Kidney tubule cell (primary cell): ENCODE measurements around the gene MALAT1.
"Not testable (repeated sequence)": the region's sequence is repeated elsewhere in the genome, so short reads cannot be mapped to it uniquely, and the experiment has no call there.

Source experiments
- DNase-seq: peaks from one replicate; pipeline ENCODE4 v3.0.0-alpha.2; 2018; ENCODE audit warnings: low spot score

Gene MALAT1

DNA sequence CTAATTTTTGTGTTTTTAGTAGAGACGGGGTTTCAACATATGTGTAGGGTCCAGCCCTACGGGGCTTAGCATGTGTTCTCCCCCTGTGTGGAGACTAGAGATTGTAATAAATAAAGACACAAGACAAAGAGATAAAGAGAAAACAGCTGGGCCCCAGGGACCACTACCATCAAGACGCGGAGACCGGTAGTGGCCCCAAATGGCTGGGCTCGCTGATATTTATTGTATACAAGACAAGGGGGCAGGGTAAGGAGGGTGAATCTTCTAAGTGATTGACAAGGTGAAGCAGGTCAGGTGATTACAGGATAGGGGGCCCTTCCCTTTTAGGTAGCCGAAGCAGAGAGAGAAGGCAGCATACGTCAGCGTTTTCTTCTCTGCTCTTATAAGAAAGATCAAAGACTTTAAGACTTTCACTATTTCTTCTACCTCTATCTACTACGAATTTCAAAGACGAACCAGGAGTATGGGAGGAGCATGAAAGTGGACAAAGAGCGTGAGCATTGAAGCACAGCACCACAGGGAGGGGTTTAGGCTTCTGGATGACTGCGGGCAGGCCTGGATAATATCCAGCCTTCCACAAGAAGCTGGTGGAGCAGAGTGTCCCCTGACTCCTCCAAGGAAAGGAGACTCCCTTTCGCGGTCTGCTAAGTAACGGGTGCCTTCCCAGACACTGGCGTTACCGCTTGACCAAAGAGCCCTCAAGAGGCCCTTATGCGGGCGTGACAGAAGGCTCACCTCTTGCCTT, 23.1 kb downstream of the MALAT1 start:
- DNase-seq, result peak; percentile 70

GRCh38 chr11:65522718-65523630, 24.1 kb downstream of the MALAT1 start:
- peak; percentile 69 for DNase-seq

DNA sequence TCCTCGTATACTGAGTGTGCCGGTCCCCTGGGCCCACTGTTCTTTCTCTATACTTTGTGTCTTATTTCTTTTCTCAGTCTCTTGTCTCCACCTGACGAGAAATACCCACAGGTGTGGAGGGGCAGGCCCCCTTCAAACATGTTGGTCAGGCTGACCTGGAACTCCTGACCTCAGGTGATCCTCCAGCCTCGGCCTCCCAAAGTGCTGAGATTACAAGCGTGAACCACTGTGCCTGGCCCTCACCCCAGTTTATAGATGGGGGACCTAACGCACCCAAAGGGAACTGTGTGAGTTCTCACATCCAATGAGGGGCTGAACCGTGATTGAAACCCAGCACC, 24.8 kb downstream of the MALAT1 start:
- not testable (repeated sequence) for DNase-seq

DNA sequence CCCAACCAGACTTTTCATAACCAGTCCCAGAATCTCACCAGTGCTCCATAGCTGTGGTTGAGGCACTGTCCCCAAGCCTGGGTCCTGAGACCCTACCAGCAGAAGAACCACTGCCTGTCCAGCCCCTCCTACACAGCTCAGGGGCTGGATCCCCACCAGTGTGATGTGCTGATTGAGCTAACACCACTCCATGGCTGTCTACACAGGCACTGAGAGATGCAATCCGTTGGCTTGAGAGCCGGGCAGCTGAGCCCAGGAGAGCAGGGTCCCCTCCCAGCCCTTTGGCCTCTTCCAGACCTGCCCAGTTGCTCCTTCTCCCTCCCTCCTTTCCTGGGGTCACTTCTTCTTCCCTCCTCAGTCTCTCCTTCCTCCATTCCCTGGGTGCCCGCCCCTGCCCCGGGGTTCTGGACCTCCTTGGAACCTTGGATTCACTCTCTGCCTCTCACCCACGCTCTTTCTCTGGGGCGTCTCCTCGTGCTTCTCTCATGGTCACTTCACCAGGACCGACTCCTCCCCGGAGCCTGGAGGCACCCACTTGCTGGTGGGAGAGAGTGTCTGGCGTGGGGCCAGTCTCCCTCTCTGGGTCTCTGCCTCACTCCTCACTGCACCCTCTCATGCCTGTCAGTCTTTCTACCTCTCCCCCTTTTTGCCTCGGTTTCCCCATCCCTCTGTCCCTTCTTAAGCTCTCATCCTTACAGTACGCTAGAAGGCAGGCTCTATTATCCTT, 25.3 kb downstream of the MALAT1 start:
- DNase-seq, result no peak

- peak; percentile 77 for DNase-seq
Measured at GRCh38 chr11:65524741-65525545, 26.1 kb downstream of the MALAT1 start, which contains the start of gene SCYL1. TSS of gene SCYL1 (plus strand) at chr11:65525083. CDS start at chr11:65525154, 71 bp downstream.

DNA sequence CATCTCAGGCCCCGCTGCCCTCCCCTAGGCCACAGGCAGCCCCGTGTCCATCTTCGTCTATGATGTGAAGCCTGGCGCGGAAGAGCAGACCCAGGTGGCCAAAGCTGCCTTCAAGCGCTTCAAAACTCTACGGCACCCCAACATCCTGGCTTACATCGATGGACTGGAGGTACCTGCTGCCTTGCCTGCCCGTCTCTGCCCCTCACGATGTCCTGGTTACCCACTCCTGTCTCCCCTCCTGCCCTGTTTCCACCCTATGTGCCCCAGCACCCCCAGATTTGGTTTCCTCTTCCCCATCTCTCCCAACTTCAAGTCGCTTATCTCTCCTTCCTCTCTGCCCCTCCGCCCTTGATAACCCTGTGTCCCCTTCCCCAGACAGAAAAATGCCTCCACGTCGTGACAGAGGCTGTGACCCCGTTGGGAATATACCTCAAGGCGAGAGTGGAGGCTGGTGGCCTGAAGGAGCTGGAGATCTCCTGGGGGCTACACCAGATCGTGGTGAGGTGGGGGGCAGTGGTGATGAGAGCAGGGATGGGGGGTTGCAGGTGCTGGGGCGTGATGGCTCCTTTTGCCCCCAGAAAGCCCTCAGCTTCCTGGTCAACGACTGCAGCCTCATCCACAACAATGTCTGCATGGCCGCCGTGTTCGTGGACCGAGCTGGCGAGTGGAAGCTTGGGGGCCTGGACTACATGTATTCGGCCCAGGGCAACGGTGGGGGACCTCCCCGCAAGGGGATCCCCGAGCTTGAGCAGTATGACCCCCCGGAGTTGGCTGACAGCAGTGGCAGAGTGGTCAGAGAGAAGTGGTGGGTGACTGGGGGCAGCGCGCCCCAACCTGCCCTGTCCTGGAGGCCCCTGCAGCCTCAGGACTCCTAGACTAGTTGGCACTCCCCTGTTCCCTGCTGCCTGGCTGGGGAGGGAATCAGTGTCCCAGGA, 27.0 kb downstream of the MALAT1 start:
- no peak for DNase-seq

GRCh38 chr11:65526744-65527143, 27.9 kb downstream of the MALAT1 start:
- no peak for DNase-seq

DNA sequence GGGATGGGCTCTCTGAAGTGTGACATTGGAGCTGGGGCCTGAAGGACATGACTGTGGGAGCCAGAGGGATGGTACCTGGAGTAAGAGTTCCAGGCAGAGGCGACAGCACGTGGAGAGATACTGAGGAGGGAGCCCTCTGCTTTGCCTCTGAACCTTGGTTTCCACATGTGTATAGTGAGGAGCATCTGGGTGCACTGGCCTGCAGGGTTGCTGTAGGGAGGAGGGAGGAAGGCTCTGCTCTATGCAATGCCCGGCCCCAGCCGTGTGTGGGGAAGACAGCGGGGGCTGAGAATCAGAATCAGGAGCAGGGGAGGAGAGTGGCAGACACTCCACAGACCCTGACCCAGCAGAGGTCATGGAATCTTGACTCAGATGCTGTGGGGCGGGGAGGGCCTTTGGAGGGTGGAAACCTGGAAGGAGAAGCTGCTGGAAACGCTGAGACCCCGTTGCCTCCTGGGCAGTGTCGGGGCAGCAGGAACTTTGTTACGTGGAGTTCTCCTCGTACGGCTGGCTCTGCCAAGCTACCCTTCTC, 30.0 kb downstream of the MALAT1 start:
- no peak for DNase-seq

- DNase-seq, result no peak
Measured at GRCh38 chr11:65529475-65530156, 30.8 kb downstream of the MALAT1 start.

DNA sequence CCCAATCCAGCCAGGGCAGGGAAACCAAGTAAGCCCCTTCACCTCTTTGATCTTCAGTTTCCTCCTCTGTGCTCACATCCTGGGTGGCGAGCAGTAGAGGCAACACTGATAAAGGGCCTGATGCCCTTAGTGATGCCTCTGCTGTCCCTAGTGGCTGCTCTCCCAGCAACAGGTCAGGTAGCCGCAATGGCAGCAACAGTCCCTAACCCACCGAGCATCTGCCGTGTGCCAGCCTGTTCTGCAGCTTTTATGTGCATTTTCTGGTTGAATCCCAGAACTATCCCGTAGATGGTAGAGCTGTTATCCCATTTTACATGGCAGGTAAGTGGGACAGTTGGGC, 31.3 kb downstream of the MALAT1 start:
- DNase-seq, result no peak

DNA sequence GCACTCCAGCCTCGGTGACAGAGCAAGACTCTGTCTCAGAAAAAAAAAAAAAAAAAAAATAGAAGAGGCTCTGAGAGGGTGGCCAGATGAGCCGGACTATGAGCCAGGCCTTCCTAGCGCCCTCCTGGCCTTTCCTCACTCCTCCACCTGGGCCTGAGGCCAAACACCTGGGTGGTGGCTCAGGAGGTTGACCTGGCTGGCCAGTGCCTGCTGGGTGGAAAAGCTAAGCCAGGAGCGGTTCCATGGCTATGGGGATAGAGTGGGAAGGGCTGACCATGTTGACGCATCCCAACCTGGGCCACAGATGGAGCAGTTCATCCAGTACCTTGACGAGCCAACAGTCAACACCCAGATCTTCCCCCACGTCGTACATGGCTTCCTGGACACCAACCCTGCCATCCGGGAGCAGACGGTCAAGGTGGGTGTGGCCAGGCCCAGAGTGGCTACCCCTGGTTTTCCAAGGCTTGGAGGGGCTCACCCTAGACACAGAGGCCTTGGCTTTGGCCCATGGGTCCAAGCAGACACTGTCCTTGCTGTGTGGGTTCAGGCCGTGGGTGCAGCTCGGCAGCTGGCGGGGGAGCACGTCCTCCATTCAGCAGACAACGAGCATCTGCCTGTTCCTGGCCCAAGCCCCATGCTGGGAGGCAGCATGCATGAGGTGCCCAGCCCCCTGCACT, 33.7 kb downstream of the MALAT1 start:
- DNase-seq, result no peak

DNA sequence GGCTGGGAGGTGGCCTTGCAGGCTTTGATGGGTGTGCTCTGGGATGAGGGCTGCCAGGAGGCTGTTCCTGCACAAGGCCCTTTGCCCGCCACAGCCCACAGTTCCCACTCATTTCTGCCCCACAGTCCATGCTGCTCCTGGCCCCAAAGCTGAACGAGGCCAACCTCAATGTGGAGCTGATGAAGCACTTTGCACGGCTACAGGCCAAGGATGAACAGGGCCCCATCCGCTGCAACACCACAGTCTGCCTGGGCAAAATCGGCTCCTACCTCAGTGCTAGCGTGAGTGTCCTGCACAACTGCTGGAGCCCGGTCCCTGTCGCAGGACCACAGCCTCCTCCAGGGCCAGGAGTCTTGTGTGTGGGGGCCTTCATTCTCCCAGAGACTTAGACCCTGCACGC, 36.3 kb downstream of the MALAT1 start:
- DNase-seq, result no peak

DNA sequence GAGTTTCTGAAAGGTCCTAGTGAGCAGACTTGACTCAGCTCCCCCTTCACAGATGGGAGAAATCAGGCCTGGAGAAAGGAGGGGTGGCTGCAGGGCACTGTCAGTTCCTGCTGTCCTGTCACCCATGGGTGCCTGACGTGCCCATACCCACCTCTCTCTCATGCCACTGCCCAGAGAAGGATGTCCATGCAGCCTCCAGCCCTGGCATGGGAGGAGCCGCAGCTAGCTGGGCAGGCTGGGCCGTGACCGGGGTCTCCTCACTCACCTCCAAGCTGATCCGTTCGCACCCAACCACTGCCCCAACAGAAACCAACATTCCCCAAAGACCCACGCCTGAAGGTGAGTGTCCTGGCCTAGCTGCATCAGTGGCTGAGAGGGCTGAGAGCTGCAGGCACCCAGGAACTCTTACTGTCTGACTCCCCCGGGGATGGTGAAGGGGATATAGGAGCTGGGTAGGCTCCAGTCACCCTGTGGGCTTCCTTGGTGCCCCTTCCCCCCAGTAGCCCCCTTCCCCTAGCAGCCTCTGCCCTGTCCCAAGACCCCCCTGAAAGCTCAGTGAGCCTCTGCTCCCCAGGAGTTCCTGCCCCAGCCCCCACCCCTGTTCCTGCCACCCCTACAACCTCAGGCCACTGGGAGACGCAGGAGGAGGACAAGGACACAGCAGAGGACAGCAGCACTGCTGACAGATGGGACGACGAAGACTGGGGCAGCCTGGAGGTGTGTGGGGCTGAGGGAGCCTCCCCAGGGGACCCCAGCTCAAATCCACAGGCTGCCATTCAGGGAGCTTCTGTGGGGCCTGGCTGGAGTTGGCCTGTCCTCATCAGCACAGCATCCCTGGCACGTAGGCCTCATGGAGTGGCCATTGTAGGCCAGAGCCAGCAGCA, 37.8 kb downstream of the MALAT1 start:
- no peak for DNase-seq

DNA sequence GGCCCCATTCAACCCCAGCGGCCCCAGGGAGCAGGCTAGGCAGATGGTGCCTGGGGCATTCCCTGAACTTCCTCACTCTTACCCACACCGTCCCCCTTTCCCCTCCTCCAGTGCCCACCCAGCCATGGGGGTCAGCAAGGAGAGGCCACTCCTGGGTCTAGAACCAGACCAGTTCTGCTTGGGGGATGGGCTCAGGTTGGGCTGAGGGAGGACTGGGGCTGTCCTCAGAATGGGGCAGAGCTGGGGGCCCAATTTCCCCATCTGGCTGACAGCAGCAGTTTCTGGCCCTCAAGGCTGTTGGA, 38.4 kb downstream of the MALAT1 start:
- DNase-seq, result no peak

- no peak for DNase-seq
Measured at GRCh38 chr11:65537620-65538231, 38.9 kb downstream of the MALAT1 start.

DNA sequence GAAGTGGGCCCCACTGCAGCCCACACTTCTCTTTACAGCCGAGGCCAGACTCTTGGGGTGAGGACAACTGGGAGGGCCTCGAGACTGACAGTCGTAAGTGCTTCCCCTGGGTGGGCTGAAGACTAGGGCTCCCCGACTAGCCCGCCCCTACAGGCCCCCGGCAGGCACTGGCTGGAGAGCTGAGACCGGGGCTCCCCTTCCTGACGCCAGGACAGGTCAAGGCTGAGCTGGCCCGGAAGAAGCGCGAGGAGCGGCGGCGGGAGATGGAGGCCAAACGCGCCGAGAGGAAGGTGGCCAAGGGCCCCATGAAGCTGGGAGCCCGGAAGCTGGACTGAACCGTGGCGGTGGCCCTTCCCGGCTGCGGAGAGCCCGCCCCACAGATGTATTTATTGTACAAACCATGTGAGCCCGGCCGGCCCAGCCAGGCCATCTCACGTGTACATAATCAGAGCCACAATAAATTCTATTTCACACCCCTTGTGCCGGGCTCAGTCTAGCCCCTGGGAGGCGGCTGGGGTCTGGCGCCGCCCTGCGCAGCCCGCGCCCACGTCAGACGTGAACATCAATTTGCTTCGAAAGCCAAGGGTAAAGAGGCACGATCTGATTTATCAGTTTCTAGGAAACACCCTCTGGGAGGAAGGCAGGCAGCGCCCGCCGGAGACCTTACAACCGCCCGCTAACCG, 39.5 kb downstream of the MALAT1 start:
- no peak for DNase-seq
